Cardiac fibroblast (primary cell): ENCODE measurements around the gene SLC25A38.
A peak's percentile ranks its signal among the peaks of the same experiment; 100 is the strongest.

Source experiments
- DNase-seq, 2 donors: peaks; one replicate each; pipeline versions ENCODE4 v3.0.0 to v3.0.0-alpha.2; 2010; ENCODE audit warnings: low read depth in 2 of 2
- H3K4me3 ChIP-seq, 2 donors: replicated peaks in 1 of 2; 1 replicate in 1 of 2; 2 replicates in 1 of 2; pipeline ENCODE4 v1.5.1; 2011; ENCODE audit warnings: low read depth in 2 of 2, low read length in 2 of 2, mild to moderate bottlenecking in 2 of 2, moderate library complexity in 1 of 2
- TF ChIP-seq, protein P1 (sequence below): IDR thresholded peaks from one replicate; pipeline ENCODE4 v1.5.1; 2011; ENCODE audit warnings: low read depth, mild to moderate bottlenecking, low read length, inconsistent platforms

SLC25A38 gene

DNA sequence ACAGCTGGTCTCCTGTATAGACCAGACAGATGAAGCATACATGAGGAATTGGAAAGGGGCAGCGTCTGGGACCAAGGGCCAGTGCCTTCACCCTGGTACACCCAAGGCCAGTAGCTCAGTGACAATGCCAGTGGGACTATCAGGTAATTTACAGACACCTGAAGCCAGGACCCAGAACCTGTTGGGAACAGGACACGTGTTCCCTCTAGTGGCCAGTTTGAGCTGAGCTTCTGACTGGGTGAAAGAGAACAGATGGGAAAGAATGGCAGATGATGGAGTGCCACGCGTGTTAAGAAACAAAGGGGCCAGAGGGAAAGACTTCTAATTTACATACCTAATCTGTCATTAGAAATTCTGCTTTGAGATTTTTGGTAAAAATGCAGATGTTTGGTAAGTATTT, 5.1 kb upstream of the SLC25A38 start:
- peak; percentile 25 to 41 for DNase-seq
- TF ChIP-seq, protein P1, sequence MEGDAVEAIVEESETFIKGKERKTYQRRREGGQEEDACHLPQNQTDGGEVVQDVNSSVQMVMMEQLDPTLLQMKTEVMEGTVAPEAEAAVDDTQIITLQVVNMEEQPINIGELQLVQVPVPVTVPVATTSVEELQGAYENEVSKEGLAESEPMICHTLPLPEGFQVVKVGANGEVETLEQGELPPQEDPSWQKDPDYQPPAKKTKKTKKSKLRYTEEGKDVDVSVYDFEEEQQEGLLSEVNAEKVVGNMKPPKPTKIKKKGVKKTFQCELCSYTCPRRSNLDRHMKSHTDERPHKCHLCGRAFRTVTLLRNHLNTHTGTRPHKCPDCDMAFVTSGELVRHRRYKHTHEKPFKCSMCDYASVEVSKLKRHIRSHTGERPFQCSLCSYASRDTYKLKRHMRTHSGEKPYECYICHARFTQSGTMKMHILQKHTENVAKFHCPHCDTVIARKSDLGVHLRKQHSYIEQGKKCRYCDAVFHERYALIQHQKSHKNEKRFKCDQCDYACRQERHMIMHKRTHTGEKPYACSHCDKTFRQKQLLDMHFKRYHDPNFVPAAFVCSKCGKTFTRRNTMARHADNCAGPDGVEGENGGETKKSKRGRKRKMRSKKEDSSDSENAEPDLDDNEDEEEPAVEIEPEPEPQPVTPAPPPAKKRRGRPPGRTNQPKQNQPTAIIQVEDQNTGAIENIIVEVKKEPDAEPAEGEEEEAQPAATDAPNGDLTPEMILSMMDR, result peak; percentile 65
- no peak overlapping the region for H3K4me3 ChIP-seq

DNA sequence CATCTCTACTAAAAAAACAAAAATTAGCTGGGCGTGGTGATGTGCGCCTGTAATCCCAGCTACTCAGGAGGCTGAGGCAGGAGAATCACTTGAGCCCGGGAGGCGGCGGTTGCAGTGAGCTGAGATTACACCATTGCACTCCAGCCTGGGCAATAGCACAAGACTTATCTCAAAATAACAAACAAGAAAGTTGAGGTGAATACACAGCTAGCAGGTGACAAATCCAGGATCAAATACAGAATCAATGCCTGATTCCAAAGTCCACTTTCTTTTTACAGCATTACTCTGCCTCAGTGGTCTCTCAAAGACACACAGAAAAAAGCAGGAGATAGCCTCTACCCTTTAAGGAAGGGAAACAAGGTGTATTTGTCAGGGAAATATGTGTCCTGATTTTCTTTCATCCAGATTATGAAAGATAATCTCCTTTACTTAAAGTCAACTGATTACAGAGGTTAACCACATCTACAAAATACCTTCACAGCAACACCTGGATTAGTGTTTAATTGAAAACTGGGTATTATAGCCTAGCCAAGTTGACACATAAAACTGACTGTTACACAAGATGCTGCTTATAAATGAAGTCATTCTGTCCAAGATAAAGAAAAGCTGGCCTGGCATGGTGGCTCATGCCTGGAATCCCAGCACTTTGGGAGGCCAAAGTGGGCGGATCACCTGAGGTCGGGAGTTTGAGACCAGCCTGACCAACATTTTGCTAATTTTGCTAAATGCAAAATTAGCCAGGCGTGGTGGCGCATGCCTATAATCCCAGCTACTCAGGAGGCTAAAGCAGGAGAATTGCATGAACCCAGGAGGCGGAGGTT, 4.0 kb upstream of the SLC25A38 start:
- TF ChIP-seq, protein P1, result no peak
- no peak for DNase-seq
- no peak overlapping the region for H3K4me3 ChIP-seq

GRCh38 chr3:39379778-39380155, 3.4 kb upstream of the SLC25A38 start:
- H3K4me3 ChIP-seq, result no peak overlapping the region
- DNase-seq, result no peak
- TF ChIP-seq, protein P1, result no peak

DNA sequence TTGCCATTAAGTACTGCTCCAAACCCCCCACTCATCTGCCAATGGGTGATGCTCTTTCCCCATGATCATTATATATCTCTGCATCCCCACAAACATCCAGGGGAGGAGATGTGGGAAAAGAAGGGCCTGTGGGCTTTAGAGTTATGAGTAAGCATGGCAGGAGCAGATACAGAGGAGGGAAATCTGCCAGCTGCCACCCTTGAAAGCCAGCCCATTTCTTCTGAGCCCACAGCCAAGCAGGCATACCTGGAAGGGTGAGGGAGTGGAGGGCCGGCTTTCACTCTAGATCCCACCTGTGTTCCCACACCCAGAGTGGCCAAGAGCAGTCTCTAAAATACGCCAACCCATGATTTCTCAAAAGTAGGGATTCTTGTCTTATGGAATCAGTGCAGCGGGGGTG, 1.7 kb upstream of the SLC25A38 start:
- TF ChIP-seq, protein P1, result no peak
- DNase-seq, result no peak

GRCh38 chr3:39383881-39384664, 903 bp downstream of the SLC25A38 start:
- TF ChIP-seq, protein P1, result no peak
- H3K4me3 ChIP-seq, result peak overlapping the region; percentile 84 to 97
- DNase-seq, result peak; percentile 91 to 95

More for the DNA sequence above, 1.7 kb upstream of the SLC25A38 start:
- no peak overlapping the region for H3K4me3 ChIP-seq

- peak overlapping the region; percentile 41 to 84 for H3K4me3 ChIP-seq
- no peak for DNase-seq
- TF ChIP-seq, protein P1, result no peak
Observed at GRCh38 chr3:39384665-39385000, 1.5 kb downstream of the SLC25A38 start.
